ENCODE data around the gene SMIM30.
A peak's percentile ranks its signal among the peaks of the same experiment; 100 is the strongest.
"Not testable (repeated sequence)": the region's sequence is repeated elsewhere in the genome, so short reads cannot be mapped to it uniquely, and the experiment has no call there.

SMIM30 gene

DNA sequence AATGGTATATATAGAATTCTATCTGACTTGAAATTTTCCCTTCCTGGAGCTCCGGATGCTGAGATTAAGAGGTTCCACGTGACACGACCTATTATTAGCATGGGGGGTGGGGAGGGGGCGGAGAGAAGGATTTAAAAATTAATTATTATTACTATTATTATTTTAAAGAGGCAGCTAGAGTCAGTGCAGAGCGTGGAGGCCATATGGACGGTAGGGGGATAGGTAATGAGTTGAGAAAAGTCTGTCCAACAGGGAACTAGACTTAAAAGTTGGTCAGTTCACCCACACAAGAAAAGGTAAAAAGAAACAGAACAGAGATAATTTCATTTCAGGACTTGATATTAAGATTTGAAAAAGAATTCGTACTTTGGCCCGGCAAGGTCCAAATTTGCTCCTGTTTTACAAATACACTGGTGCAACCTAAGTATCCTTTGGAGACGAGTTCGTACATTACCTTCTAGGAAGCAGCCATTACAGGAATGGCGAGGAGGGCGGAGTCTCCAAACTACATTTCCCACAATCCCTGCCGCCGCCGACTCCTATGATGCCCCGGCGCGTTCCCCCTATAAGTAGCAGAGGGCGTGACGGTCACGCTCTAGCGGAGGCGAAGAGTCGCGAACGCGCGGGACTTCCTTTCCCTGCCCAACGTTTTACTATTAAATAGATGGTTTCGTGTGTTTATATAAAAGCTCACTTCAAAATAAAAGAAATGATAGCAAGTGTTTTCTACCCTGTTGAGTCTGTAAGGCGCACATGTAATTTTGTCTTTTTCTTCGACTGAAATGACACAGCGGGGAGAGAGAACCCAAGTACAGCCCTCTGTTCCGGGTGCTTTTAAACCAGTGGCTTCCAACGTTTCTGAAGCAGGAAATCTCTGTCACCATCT, at the start of gene SMIM30:
Gene SMIM30, minus strand, starts transcription at position 481 of the 886 bp plus-strand sequence. CDS start 976 bp downstream, outside the sequence.
- H3K9me3 ChIP-seq (ENCODE audit: control insufficient read depth, low read length) = no peaks in the 10 kb centered on the region
- no peaks in the 10 kb centered on the region for H3K36me3 ChIP-seq (ENCODE audit: control insufficient read depth, insufficient read depth, low read length, severe bottlenecking)
- H3K4me1 ChIP-seq (ENCODE audit: control insufficient read depth, insufficient read depth, low read length) = peaks cover 9% of the 10 kb centered on the region
- H3K27me3 ChIP-seq (replicated peaks; ENCODE audit: control insufficient read depth, insufficient read depth, low read length) = no peaks in the 10 kb centered on the region
- DNase-seq (ENCODE audit: low read depth) = peak; percentile 96
- H3K4me3 ChIP-seq (ENCODE audit: low read length) = peak within 1 kb of the TSS; percentile 95
- H3K9ac ChIP-seq (ENCODE audit: low read length) = peak within 1 kb of the TSS; percentile 88

DNA sequence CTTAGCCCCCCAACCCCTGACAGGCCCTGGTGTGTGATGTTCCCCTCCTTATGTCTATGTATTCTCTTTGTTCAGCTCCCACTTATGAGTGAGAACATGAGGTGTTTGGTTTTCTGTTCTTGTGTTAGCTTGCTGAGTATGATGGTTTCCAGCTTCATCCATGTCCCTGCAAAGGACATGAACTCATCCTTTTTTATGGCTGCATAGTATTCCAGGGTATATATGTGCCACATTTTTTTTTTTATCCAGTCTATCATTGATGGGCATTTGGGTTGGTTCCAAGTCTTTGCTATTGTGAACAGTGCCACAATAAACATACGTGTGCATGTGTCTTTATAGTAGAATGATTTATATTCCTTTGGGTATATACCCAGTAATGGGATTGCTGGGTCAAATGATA, 47.8 kb upstream of the SMIM30 start:
- not testable (repeated sequence) for DNase-seq (ENCODE audit: low read depth); H3K4me1 ChIP-seq (ENCODE audit: control insufficient read depth, insufficient read depth, low read length); H3K9me3 ChIP-seq (ENCODE audit: control insufficient read depth, low read length); H3K36me3 ChIP-seq (ENCODE audit: control insufficient read depth, insufficient read depth, low read length, severe bottlenecking); H3K27me3 ChIP-seq (replicated peaks; ENCODE audit: control insufficient read depth, insufficient read depth, low read length); H3K9ac ChIP-seq (ENCODE audit: low read length); H3K4me3 ChIP-seq (ENCODE audit: low read length)

- Histone ChIP-seq H3K36me3 (ENCODE audit: control insufficient read depth, insufficient read depth, low read length, severe bottlenecking) (no peaks in the 10 kb centered on the region), H3K9me3 (ENCODE audit: control insufficient read depth, low read length) (no peaks in the 10 kb centered on the region), H3K9ac (ENCODE audit: low read length) (no peak overlapping the region), H3K4me1 (ENCODE audit: control insufficient read depth, insufficient read depth, low read length) (peaks cover 3% of the 10 kb centered on the region), H3K4me3 (ENCODE audit: low read length) (no peak overlapping the region), H3K27me3 (replicated peaks; ENCODE audit: control insufficient read depth, insufficient read depth, low read length) (no peaks in the 10 kb centered on the region)
- no peak for DNase-seq (ENCODE audit: low read depth)
Observed at GRCh38 chr7:113161050-113161449, 42.7 kb upstream of the SMIM30 start.

DNA sequence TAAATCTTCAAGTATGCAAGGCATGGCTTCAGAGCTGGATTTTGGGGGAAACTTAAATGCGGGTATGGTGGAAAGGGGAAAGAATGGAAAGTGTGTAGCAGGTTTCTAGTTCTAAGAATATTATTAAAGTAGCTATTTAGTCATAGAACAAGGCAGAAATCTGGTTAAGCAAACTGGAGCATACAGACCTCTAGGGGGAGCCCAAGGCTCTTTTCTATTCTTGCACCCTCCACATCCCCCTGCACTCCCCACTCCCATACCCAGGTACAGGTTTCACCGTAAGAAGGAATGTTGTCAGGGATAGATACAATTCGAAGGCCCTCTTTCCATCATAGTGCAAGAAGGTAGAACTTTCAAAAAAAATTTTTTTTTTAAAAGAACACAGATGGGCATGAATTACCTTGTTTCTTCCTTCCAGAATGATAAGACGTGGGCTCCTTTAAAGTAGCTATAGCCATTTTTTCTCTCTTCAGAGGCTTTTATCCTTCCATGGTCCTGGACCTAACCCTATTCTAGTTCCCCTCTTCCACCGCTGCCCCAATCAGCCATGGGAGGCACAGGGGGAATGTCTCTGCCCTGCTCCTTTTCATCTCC, 41.5 kb upstream of the SMIM30 start:
- peak; percentile 72 for DNase-seq (ENCODE audit: low read depth)
- Histone ChIP-seq H3K27me3 (replicated peaks; ENCODE audit: control insufficient read depth, insufficient read depth, low read length) (no peaks in the 10 kb centered on the region), H3K9me3 (ENCODE audit: control insufficient read depth, low read length) (no peaks in the 10 kb centered on the region), H3K36me3 (ENCODE audit: control insufficient read depth, insufficient read depth, low read length, severe bottlenecking) (no peaks in the 10 kb centered on the region), H3K4me1 (ENCODE audit: control insufficient read depth, insufficient read depth, low read length) (peaks cover 3% of the 10 kb centered on the region), H3K9ac (ENCODE audit: low read length) (no peak overlapping the region), H3K4me3 (ENCODE audit: low read length) (no peak overlapping the region)

DNA sequence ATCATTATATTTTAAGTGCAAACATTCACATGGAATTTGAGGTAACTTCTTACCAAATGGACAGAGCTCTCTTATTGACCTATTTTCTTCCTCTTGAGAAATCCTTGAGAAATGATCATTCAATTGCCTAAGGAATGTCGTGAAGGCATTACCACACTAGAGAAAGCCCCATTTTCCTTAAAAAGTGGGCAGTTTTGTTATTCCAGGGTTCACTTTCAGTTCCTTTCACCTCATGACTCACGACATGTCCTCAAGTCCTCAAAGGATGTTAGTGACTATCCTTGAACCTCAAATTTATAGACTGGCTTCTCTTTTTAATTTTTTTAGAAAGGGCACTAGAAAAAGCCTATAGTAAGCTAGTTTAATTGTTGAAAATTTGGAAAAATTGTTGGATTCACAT, 40.4 kb upstream of the SMIM30 start:
- H3K4me1 ChIP-seq (ENCODE audit: control insufficient read depth, insufficient read depth, low read length) = peaks cover 3% of the 10 kb centered on the region
- no peak overlapping the region for H3K9ac ChIP-seq (ENCODE audit: low read length)
- no peaks in the 10 kb centered on the region for H3K27me3 ChIP-seq (replicated peaks; ENCODE audit: control insufficient read depth, insufficient read depth, low read length)
- no peak overlapping the region for H3K4me3 ChIP-seq (ENCODE audit: low read length)
- no peaks in the 10 kb centered on the region for H3K36me3 ChIP-seq (ENCODE audit: control insufficient read depth, insufficient read depth, low read length, severe bottlenecking)
- DNase-seq (ENCODE audit: low read depth) = no peak
- no peaks in the 10 kb centered on the region for H3K9me3 ChIP-seq (ENCODE audit: control insufficient read depth, low read length)

DNA sequence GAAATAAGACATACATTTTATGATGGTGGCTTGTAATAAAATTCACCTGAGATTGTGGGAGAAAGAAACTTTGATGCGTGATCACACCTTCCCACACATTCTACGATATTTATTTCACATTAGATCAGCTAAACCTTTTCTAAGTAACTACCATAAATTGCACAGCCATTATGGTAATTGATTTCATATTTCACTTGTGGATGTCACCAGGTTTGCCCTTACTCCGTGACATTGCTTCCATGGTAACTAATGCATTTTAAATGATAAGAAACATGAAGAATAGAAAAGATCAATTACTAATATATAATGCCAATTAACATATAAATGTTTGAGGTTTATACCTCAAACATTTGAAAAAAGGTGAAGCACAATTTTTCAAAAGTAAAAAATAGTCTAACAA, 35.8 kb upstream of the SMIM30 start:
- Histone ChIP-seq H3K27me3 (replicated peaks; ENCODE audit: control insufficient read depth, insufficient read depth, low read length) (no peaks in the 10 kb centered on the region), H3K36me3 (ENCODE audit: control insufficient read depth, insufficient read depth, low read length, severe bottlenecking) (no peaks in the 10 kb centered on the region), H3K4me3 (ENCODE audit: low read length) (no peak overlapping the region), H3K9ac (ENCODE audit: low read length) (no peak overlapping the region), H3K4me1 (ENCODE audit: control insufficient read depth, insufficient read depth, low read length) (peaks cover 3% of the 10 kb centered on the region), H3K9me3 (ENCODE audit: control insufficient read depth, low read length) (no peaks in the 10 kb centered on the region)
- DNase-seq (ENCODE audit: low read depth) = no peak

DNA sequence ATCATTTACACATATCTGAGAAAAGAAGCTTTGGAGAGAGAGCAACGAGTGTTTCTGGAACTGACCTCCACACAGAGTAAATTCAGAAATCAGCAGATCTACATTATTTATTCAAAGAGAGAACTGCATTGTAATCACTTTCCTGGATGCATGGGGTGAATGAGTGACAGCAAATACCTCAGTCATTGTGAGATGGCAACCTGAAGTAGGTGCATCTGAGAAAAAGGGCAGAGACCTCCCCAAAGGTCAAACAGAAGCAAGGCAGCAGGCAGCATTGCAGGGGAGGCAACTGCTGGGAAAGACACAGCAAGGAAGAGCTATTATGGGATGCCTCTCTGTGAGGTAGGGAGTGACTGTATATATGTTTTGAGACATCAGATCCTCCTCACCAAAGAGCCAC, 26.5 kb upstream of the SMIM30 start:
- Histone ChIP-seq H3K9ac (ENCODE audit: low read length) (no peak overlapping the region), H3K4me3 (ENCODE audit: low read length) (no peak overlapping the region), H3K36me3 (ENCODE audit: control insufficient read depth, insufficient read depth, low read length, severe bottlenecking) (no peaks in the 10 kb centered on the region), H3K9me3 (ENCODE audit: control insufficient read depth, low read length) (no peaks in the 10 kb centered on the region), H3K27me3 (replicated peaks; ENCODE audit: control insufficient read depth, insufficient read depth, low read length) (no peaks in the 10 kb centered on the region), H3K4me1 (ENCODE audit: control insufficient read depth, insufficient read depth, low read length) (no peaks in the 10 kb centered on the region)
- DNase-seq (ENCODE audit: low read depth) = no peak

- no peaks in the 10 kb centered on the region for H3K9me3 ChIP-seq (ENCODE audit: control insufficient read depth, low read length)
- H3K4me1 ChIP-seq (ENCODE audit: control insufficient read depth, insufficient read depth, low read length) = no peaks in the 10 kb centered on the region
- H3K9ac ChIP-seq (ENCODE audit: low read length) = no peak overlapping the region
- no peaks in the 10 kb centered on the region for H3K27me3 ChIP-seq (replicated peaks; ENCODE audit: control insufficient read depth, insufficient read depth, low read length)
- DNase-seq (ENCODE audit: low read depth) = no peak
- no peak overlapping the region for H3K4me3 ChIP-seq (ENCODE audit: low read length)
- H3K36me3 ChIP-seq (ENCODE audit: control insufficient read depth, insufficient read depth, low read length, severe bottlenecking) = no peaks in the 10 kb centered on the region
Observed at GRCh38 chr7:113143486-113144257, 25.3 kb upstream of the SMIM30 start.

DNA sequence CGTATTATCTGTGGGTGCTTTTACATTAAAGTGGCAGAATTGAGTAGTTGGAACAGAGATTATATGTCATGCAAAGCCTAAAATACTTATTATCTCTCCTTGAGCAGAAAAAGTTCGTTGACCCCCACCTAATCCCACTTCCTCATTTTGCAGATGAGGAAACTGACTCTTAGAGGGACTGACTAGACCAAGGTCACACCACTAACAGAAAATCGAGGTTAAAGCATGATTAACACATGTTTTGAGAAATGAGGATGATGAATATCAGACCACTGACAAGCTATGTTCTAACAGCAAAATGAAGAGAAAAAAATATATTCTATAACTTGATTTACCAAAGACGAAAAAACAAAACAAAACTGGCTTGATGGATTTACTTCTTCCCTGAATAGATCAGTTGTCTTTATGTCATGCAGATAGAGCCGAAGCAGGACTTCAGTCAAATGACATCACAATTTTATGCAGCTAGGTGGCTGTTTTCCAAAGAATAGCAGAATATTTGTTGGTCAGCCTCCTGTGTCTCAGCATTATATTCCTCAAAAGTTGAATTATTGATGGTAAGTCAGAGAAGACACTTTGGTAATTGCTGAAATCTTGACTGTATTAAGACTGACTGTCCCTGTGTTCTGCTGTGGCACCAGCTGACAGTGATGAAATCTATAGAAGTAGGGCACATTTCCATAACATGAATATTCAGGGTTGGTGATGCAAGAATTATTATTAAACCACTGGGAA, 24.2 kb upstream of the SMIM30 start:
- Histone ChIP-seq H3K9me3 (ENCODE audit: control insufficient read depth, low read length) (no peaks in the 10 kb centered on the region), H3K9ac (ENCODE audit: low read length) (no peak overlapping the region), H3K4me3 (ENCODE audit: low read length) (no peak overlapping the region), H3K27me3 (replicated peaks; ENCODE audit: control insufficient read depth, insufficient read depth, low read length) (no peaks in the 10 kb centered on the region), H3K4me1 (ENCODE audit: control insufficient read depth, insufficient read depth, low read length) (no peaks in the 10 kb centered on the region), H3K36me3 (ENCODE audit: control insufficient read depth, insufficient read depth, low read length, severe bottlenecking) (no peaks in the 10 kb centered on the region)
- DNase-seq (ENCODE audit: low read depth) = no peak

DNA sequence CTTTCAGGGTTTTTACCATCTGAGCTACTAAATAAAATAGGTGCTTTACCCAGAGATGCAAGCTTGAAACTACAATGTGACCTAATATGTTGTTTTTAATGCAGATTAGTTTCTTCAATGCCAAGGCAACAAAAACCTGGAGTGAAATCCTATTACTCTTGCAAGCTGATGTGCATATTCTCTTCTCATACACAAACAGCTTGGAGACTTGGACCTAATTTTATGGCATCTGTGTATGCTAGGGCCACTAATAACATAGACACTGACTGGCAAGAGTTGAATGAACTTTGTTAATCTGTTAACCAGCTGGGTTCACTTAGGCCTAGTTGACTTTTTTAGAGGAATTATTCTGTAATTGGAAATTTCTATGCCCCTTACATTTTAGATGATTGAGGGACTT, 23.4 kb upstream of the SMIM30 start:
- Histone ChIP-seq H3K27me3 (replicated peaks; ENCODE audit: control insufficient read depth, insufficient read depth, low read length) (no peaks in the 10 kb centered on the region), H3K9ac (ENCODE audit: low read length) (no peak overlapping the region), H3K9me3 (ENCODE audit: control insufficient read depth, low read length) (no peaks in the 10 kb centered on the region), H3K36me3 (ENCODE audit: control insufficient read depth, insufficient read depth, low read length, severe bottlenecking) (no peaks in the 10 kb centered on the region), H3K4me1 (ENCODE audit: control insufficient read depth, insufficient read depth, low read length) (no peaks in the 10 kb centered on the region), H3K4me3 (ENCODE audit: low read length) (no peak overlapping the region)
- no peak for DNase-seq (ENCODE audit: low read depth)

DNA sequence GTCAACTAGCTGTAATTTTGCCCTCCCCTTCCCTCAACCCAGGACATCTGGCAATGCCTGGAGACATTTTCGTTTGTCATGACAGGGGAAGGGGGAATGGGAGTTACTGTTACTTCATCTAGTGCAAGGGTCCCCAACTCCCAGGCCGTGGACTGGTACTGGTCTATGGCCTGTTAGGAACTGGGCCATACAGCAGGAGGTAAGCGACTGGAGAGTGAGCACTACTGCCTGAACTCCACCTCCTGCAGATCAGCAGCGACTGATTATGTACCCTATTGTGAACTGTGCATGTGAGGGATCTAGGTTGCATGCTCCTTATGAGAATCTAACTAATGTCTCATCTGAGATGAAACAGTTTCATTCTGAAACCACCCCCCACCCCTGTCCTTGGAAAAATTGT, 22.6 kb upstream of the SMIM30 start:
- DNase-seq (ENCODE audit: low read depth) = no peak
- H3K36me3 ChIP-seq (ENCODE audit: control insufficient read depth, insufficient read depth, low read length, severe bottlenecking) = no peaks in the 10 kb centered on the region
- no peaks in the 10 kb centered on the region for H3K4me1 ChIP-seq (ENCODE audit: control insufficient read depth, insufficient read depth, low read length)
- no peaks in the 10 kb centered on the region for H3K27me3 ChIP-seq (replicated peaks; ENCODE audit: control insufficient read depth, insufficient read depth, low read length)
- no peaks in the 10 kb centered on the region for H3K9me3 ChIP-seq (ENCODE audit: control insufficient read depth, low read length)
- H3K9ac ChIP-seq (ENCODE audit: low read length) = no peak overlapping the region
- no peak overlapping the region for H3K4me3 ChIP-seq (ENCODE audit: low read length)

Data from adipocyte (in vitro differentiated cells).